Stimulated activated CD8-positive, alpha-beta memory T cell treated with anti-CD3 and anti-CD28 coated beads, Interleukin-4, amount 100 ng/mL, for 4 hours (primary cell): ENCODE results near the gene HSD17B14.

ENCODE experiments used
- DNase-seq, 2 donors: peaks; one replicate each; pipeline ENCODE4 v3.0.0-alpha.2; 2020; ENCODE audit warnings: low read depth in 2 of 2, low spot score in 1 of 2

HSD17B14 gene

DNA sequence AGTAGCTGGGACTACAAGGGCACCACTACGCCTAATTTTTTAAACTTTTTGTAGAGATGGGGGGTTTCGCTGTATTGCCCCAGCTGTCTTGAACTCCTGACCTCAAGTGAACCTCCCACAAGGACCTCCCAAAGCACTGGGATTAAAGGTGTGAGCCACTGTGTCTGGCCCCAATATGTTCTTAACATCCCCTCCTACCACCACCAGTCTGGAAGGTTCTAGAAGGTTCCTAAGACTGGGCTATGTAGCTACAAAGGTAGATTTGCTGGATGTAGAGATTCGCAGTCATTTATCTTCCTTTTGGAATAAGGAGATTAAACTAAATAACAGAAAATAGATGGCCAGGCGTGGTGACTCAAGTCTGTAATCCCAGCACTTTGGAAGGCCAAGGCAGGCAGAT, 5.3 kb downstream of the HSD17B14 start:
- DNase-seq, result no peak

DNA sequence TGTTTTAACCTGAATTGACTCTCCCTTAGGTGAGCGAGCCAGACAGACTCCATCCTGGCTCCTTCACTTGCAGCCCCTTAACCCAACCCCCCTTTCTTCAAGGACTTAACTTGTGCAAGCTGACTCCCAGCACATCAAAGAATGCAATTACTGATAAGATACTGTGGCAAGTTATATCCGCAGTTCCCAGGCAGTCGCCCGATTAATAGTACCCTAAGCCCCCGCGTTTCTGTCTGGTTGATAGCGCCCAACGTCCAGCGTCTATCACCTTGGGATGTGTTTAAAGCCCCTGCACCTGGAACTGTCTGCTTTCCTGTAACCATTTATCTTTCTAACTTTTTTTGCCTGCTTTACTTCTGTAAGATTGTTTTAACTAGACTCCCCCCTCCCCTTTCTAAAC, 6.2 kb downstream of the HSD17B14 start:
- no peak for DNase-seq

DNA sequence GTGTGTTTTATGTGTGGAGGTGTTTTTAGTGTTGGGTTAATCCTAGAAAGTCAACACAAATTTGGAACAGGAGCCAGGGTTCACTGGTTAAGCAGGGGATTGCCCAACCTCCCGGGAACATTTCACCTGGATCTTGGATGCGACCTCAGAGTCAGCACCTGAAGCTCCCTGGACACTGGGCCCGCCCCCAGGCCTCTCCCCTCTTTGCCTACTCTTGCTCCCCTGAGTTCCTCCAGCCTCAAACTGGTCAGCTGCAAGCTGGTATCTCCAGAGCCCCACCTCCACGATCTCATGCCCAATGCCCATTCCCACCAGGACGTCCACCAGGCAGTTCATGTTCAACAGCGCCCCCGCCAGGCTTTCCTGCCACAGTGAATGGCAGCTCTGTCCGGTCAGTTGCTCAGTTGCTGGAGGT, 9.7 kb downstream of the HSD17B14 start:
- no peak for DNase-seq

DNA sequence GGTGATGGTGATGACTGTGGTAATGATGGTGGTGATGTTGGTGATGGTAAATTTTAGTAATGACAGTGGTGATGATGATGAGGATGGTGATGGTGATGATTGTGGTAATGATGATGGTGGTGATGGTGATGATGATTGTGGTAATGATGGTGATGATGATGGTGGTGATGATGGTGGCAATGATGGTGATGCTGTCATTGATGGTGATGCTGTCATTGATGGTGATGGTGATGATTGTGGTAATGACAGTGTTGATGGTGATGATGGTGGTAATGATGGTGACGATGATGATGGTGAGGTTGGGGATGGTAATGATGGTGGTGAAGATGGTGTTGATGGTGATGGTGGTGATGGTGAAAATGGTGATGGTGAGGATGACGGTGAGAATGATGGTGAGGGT, 13.8 kb downstream of the HSD17B14 start:
- DNase-seq, result no peak

DNA sequence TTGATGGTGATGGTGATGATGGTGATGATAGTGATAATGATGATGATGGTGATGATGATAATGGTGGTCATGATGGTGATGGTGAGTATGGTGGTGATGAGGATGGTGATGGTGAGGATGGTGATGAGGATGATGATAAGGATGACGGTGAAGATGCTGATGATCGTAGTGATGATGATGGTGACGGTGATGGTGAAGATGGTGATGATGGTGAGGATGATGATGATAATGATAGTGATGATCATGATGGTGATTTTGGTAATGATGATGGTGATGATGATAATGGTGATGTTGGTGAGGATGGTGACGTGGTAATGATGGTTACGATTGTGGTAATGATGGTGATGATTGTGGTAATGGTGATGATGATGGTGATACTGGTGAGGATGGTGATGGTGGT, 14.7 kb downstream of the HSD17B14 start:
- DNase-seq, result no peak

DNA sequence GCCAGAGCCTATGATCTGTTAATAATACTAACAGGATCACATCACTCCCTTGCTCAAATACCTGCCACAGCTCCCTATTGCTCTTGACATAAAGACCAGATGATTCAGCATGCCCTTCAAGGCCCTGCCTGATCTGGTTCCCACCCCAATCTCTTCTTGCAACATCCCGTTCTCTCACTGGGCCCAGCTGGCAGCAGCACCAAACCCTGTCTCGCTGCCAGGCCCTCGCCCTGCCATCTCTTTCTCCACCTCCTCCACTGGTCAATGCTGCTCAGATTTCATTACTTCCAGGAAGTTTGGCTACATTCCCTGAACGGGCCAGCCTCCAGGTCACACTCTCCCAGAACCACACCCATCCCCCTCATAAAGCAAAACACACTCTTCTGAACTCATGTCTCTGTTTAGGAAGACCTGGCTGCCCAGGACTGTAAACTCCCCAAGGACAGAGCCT, 16.9 kb downstream of the HSD17B14 start:
- DNase-seq, result no peak

DNA sequence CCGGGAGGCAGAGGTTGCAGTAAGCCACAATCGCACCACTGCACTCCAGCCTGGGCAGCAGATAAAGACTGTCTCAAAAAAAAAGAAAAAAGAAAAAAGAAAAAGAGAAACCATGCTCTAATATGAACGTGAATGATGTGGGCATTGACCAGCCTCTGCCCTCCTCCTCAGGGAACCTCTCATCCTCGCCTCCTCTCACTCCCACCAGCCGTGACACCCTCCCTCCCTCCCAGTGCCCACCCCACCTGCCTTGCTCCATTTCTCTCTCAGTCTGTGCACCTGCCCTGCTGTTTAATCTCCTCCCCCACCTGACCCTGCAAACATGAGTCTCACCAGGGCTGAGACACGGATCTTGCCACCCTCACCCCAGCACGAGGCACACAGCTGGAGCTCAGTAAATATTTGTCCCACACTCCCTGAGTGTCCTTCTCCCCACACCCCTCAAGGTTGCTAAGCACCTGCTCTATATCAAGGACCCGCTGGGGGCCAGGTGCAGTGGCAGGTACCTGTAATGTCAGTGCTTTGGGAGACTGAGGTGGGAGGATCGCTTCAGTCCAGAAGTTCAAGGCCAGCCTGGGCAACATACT, 18.0 kb downstream of the HSD17B14 start:
- DNase-seq, result no peak

DNA sequence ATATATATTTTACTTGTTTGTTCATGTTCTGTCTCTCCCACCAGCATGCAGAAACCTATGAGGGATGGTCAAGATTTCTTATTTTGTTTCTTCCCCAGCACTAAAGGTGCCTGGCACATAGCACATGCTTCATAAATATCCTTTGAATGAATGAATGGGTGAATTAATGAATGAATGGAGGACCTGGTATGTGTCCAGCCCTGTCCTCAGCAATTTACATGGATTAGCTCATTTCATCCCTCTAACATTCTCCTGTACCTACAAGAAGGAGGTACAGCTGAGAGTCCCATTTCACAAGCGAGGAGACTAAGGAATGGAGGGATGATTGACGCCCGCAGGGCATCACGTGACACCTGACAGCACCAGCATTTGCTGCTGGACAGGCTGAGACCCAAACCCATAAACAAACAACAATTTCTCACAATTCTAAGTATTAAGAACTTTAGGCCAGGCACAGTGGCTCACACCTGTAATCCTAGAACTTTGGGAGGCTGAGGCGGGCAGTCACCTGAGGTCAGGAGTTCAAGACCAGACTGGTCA, 18.6 kb downstream of the HSD17B14 start:
- DNase-seq, result no peak

DNA sequence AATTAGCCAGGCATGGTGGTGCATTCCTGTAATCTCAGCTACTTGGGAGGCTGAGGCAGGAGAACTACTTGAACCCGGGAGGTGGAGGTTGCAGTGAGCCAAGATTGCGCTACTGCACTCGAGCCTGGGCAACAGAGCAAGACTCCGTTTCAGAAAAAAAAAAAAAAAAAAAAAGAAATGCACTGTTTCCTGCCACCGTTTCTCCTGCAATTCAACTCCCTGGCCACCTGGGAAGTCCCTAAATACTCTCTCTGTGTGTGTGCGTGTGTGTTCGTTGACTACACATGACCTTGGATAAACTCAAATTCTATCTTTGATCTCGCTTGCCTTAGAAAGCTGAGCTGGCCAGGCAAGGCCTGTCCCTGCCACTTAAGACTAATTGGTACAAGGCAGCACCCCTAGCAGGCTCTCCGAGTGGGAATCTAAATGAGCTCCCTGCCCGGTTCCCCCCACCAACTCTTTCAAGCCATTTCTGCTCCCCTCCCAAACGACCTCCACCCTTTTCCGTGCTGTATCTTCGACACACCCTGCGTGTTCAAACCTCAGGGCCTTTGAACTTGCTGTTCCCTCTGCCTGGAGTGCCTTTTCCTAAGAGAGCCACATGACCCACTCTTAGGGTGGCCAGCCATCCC, 20.3 kb downstream of the HSD17B14 start:
- no peak for DNase-seq

DNA sequence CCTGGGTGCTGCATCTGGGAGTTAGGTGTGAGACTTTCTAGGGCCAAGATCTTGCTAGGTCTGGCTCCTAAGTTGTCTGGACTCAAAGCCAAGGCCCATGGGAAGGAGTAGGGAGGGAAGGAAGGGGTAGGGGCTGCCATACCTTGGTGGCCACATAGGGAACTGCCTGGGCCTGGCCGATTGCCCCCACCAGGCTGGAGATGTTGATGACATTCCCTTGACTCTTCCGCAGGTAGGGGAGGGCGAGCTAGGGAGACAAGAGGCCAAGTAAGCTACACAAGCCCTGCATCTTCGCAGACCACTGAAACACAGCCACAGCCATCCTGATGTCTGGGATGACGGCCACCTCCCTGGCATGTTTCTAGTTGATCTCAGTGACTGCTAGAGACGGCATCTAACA, 21.4 kb downstream of the HSD17B14 start:
- DNase-seq, result no peak

DNA sequence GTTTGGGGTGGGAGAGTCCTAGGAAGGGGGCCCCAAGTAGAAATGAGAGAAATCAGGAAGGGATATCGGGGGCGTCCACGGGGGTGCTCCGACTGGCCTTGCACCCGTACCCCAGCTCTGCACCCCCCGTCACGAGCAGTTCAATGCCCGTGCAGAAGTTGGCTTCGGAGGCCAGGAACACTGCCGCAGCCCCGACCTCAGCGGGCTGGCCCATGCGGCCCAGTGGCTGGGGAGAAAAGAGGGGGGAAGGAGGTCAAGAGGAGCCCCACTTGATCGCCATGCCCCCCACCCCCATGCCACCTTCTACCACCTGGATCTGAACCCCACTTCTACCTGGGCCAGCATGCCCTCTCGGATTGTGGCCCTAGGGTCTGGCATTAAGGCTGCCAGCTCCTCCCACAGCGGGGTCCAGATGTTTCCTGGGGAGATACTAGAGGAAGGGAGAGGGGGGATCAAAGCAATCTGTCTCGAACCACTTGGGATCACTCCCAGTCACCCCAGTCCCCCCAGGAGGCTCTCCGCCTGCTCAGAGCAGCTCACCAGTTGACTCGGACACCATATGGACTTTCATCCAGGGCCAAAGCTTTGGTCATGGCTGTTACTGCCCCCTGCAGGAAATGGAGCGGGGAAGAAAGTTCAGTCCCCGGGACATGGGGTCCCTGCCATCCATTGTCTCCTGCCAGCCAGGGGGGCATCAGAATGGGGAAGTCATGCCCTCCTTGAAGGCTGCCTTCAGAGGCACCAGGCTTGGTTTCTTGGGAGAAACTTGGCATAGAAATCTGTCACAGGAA, 23.0 kb downstream of the HSD17B14 start:
- DNase-seq, result no peak

DNA sequence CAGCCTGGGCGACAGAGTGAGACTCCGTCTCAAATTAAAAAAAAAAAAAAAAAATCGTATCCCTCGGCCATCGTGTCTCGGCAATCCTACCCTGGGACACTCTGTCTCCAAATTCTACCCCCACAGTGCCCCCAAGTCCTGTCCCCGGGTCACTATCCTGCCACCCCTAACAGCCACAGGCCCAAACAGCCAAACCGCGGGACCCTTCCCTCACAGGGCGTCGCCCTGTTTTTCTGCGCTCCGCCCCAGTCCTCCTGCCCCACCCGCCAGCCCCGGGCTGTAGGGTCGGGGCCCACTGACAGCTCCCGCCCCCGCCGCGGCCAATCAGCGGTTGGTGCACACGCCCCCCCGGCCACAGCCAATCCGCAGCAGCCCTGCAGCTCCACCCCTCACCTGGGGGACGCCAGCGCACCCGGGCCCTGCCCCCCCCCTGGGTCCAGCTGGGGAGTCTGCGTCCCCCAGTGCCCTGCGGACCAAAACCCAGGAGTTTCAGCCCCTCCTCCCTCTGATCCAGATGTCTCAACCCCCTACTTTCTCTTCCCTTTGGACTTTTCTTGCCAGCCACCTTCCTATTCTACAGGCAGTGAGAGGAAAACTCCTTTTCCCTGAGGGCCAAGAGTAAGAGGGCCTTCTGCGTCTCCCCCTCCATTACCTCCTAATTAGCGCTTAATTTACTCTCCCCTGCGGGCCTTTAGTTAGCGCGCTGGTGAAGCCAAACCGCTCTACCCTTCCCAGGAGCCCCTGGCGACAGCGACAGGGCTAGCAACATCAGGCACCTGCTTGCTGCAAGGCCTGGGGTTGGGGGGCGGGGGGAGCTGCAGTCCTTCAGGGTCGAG, 24.0 kb downstream of the HSD17B14 start:
- peak in 1 of 2 donors; percentile 35 for DNase-seq

DNA sequence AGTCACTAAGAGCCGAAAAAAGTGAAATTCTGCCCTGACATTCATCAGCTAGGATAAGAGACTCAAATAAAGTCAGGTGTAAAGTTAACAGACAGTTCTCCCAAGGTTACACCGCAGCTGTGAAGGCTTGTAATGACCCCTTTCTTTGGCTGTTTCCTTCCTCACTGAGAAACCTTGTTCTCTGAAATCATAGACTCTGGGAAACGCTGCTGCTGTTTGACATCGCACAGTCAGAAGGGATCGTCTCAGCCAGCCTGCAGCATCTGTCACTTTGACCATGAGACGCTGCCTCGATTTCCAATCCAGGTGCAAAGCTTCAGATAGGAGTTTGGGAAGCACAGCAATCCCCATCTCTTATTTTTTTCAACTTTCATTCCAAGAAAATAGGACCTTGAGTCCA, 26.1 kb downstream of the HSD17B14 start:
- no peak for DNase-seq

DNA sequence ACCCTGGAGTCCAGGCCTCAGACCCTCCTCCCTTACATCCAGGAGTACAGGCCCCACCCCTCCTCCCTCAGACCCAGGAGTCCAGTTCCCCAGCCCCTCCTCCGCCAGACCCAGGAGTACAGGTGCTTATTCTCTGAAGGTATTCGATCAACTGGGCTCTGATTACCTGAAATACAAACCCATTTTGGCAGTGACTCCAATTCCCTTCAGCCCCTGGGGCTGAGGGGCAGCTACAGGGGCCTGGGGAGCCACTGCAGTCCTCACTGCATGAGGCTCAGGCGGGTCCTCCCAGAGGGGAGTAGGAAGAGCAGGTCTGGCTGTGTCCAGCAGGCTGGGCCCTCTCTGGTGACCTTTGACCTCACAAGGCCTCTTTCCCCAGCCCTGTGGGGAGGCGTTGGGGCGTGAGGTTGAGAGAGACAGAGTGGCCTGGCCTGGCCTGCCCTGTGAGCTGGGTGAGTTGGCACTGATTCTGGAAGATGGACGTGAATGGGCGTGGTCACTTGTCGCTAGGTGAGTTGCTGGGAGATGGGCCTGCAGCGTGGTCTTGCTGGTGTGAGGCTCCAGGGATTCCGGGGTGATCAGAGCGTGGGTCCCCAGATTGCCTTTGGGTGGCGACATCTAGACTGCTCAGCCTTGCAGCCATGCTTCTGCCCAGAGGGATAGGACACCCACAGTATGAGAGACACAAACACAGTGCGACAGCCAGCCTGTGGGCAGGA, 28.5 kb downstream of the HSD17B14 start:
- DNase-seq, result no peak

DNA sequence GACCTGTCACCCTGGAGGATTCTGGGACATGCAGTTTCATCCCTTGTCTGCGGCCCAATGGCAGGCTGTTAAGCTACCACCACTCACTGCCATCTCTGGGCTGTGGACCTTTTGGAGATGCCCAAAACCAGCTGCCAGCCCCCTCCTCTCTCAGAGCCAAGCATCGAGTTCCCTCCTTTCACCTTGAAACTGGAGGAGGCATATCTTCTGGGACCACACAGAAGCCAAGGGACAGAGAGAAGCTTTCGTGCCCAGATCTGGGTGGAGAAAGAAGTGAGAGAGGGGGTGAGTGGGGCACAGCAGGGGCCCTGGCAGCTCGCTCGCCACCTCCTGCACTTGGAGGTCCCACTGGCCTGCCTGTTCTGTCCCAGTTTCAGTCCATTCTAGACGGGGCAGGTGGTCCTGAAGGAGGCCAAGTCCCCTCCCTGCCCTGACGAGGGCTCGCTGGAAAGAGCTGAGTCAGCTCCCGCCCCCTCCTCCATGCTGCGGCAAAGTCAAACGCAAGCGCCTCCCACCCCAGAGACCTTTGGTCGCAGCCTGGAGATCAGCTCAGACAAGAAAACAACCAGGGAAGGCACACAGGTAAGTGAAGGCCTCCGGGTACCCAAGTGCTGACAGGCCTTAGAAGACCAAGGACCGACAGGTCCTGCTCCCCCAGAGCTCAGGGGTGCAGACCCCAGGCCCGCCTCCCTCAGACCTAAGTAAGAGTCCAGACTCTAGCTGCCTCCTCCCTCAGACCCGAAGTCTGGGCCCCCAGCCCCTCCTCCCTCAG, 29.3 kb downstream of the HSD17B14 start:
- DNase-seq, result no peak

DNA sequence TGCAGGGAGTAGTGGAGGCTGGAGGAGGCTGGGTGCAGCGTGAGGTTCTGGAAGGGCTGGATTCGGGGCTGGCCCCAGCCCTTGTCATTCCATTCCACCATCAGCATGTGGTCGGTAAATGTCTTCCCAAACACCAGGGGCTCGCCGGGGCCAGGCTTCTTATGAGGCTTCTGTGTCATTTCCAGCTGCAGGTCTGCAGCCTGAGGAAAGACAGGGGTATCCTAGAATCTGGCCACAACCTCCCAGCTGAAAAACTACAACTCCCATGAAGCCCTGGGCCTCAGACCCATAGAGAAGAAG, 29.8 kb downstream of the HSD17B14 start:
- DNase-seq, result no peak

DNA sequence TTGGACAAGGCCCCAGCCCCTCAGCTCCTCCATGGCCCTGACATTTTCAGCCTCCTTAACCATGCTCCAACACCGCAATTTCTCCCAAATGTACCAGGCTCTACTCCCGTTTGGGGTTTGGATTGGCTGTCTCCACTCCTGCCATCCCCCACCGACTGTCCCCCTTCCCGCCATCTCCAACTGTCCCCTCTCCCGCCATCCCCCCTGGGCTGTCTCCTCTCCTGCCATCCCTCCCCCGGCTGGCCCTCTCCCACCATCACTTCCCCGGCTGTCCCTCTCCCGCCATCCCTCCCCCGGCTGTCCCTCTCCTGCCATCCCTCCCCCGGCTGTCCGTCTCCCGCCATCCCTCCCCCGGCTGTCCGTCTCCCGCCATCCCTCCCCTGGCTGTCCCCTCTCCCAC, 30.8 kb downstream of the HSD17B14 start:
- no peak for DNase-seq

DNA sequence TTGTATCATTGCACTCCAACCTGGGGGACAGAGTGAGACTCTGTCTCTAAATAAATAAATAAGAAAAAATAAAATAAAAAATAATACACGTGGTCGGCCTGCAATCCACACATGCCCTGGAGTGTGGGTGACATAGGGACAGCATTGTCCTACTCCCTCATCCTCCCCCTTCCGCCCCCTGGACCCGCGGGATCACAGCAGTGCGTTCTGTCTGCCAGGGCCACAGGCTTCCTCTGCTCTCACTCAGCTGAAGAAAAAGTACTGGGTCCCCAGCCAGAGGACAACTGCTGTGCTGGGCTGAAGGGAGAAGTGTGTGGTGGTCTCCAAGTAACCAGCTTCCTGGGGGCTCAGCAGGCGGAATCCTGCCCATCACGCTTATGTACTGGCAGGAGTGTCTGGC, 31.8 kb downstream of the HSD17B14 start:
- DNase-seq, result no peak

DNA sequence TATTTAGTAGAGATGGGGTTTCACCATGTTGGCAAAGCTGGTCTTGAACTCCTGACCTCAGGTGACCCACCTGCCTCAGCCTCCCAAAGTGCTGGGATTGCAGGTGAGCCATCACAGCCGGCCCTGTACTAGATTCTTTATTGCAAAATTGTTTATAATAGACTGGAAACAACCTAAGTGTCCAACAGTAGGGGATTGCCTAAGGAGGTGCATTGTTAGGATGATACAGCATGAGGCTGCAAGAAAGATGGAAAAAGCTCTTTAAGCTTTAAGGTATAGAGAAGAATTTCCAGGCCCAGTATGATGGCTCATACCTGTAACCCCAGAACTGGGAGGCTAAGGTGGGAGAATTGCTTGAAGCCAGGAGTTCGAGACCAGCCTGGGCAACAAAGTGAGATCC, 33.7 kb downstream of the HSD17B14 start:
- no peak for DNase-seq
